Left lobe of liver (tissue), 2 donors: ENCODE data around the gene ABL2. TPM values are rescaled to one million over a fixed set of nuclear protein-coding genes. Genes with fewer than 3 reads are reported as not detected.
"Not testable (repeated sequence)": the region's sequence is repeated elsewhere in the genome, so short reads cannot be mapped to it uniquely, and the experiment has no call there.

Source experiments
- ATAC-seq: fragments of 200-7000 bp; cut with Tn5 transposase; one replicate; pipeline ENCODE4 v1.9.1; 2020; ENCODE audit warnings: mild to moderate bottlenecking, moderate library complexity
- DNase-seq: peaks from one replicate; pipeline ENCODE4 v3.0.0-alpha.2; 2020; ENCODE audit warnings: low spot score
- total RNA-seq: library from RNA; stranded (reverse); gene quantifications from one replicate; pipeline ENCODE4 v1.2.1, GENCODE V29; 2021
- donor health status: DM: no; HTN: no; CAD: no; lungs with moderate emphysema.
- donor health status: DM: no; HTN: yes; CAD: no.

ABL2 gene
- total RNA-seq, 1 donor from 2014 or later, result 4.5 TPM

- not testable (repeated sequence) for DNase-seq, ATAC-seq
Observed at GRCh38 chr1:179170468-179170770, 59.1 kb downstream of the ABL2 start.

DNA sequence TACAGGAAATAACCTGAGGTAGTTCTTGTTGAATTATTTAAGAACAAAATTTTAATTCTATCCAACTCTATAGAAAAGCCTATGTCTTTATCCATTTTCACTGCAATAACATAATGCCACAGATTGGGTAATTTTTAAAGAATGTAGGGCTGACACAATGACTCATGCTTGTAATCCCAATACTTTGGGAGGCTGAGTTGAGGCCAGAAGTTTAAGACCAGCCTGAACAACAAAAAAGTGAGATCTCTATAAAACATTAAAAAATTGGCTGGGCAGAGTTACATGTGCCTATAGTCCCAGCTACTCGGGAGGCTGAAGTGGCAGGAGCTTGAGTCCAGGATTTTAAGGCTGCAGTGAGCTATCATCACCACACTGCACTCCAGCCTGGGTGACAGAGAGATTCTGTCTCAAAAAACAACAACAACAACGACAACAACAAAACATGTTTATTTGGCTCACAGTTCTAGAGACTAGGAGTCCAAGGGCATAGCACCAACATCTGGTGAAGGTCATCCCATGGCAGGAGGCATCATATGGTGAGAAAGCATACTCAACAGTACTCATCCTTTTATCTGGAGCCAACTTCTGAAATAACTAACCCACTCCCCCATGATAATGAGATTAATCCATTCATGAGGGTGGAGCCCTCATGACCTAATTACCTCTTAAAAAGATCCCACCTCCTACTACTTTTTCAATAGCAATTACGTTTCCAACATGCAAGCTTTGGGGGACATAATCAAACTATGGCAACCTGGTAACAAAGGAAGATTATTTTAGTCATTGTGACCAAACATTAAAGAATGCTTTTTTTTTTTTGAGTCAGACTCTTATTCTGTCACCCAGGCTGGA lies 59.6 kb downstream of the ABL2 start:
- ATAC-seq, result no peak

DNA sequence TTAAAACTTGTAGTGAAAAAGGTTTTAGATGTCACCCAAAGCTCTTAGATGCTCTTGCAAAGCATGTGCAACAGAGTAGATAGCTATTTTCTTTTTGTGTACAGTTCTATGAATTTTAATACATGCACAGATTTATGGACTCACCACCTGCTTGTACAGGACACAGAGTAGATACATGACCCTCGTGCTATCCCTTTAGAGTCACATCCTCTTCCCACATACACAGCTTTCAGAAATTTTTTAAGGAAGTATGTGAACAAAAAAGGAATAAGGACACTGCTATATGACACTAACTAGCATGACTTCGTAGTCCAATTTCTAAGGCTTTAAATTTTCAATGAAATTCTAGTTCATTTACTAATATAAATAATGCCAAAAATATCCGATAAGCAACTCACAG lies 60.9 kb downstream of the ABL2 start:
- DNase-seq, result no peak
- no peak for ATAC-seq

More for the DNA sequence above, 59.6 kb downstream of the ABL2 start:
- DNase-seq, result no peak

GRCh38 chr1:179167955-179168354 lies 61.5 kb downstream of the ABL2 start:
- DNase-seq (no peak), ATAC-seq (no peak)

GRCh38 chr1:179167418-179167777 lies 62.1 kb downstream of the ABL2 start:
- no peak for ATAC-seq

DNA sequence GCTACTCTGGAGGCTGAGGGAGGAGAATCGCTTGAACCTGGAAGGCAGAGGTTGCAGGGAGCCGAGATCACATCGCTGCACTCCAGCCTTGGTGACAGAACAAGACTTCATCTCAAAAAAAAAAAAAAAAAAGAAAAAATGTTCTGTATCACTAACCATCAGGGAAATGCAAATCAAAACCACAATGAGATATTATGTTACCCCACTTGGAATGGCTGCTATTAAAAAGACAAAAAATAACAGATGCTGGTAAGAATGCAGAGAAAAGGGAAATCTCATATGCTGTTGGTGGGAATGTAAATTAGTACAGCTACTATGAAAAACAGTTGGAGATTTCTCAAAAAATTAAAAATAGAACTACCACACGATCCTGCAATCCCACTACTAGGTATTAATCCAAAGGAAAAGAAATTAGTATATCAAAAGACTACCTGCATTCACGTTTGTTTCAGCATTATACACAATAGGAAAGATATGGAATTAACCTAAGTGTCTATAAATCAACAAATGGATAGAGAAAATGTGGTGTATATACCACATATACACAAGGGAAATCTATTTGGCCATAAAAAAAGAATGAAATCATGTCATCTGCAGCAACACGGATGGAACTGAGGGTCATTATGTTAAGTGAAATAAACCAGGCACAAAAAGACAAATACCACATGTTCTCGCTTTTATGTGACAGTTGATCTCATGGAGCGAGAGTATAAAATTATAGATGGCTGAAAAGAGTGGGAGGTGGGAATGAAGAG lies 62.6 kb downstream of the ABL2 start:
- ATAC-seq, result no peak
- DNase-seq, result no peak

More at GRCh38 chr1:179167418-179167777, 62.1 kb downstream of the ABL2 start:
- no peak for DNase-seq

DNA sequence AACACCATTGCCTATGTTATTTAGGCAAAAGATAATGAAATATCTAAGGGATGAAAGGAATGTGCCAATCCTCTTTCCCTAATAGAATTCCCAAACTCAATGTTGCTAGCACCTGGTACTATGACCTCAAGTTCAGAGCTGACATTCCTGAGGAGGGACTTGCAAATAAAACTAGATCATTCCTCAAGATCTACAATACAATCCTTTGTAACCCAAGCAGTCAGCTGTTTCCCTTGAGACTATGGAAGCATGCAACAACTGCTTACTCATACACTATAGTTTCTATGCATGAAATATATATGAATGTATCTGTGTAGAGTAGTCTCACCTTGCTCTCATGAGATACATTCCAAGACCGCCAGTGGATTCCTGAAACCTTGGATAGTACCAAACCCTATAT lies 65.0 kb downstream of the ABL2 start:
- ATAC-seq (no peak), DNase-seq (no peak)

- no peak for DNase-seq
- ATAC-seq, result no peak
Observed at GRCh38 chr1:179156708-179157107, 72.8 kb downstream of the ABL2 start.

DNA sequence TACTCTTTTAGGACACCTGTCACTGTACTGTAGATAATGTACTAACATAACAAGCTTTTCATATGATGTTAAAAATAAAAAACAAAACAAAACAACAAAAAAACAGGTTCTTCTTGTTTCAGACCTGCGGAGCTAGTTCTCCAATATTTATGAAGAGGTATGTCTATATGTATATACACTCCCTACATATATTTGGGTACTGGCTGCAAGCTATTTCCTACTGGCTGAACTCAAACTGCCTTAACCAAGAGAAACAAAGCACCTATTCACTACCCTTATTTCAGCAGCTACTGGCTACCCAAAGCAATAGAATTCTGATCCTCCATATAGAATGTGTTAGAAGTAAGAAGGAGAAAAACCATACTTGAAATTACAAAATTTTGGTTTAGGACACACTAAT lies 73.5 kb downstream of the ABL2 start:
- no peak for DNase-seq
- ATAC-seq, result no peak

- DNase-seq, result no peak
- no peak for ATAC-seq
Observed at GRCh38 chr1:179155615-179156014, 73.9 kb downstream of the ABL2 start.

GRCh38 chr1:179154437-179154836 lies 75.0 kb downstream of the ABL2 start:
- ATAC-seq (no peak), DNase-seq (no peak)

GRCh38 chr1:179153217-179153616 lies 76.3 kb downstream of the ABL2 start:
- ATAC-seq (no peak), DNase-seq (no peak)

DNA sequence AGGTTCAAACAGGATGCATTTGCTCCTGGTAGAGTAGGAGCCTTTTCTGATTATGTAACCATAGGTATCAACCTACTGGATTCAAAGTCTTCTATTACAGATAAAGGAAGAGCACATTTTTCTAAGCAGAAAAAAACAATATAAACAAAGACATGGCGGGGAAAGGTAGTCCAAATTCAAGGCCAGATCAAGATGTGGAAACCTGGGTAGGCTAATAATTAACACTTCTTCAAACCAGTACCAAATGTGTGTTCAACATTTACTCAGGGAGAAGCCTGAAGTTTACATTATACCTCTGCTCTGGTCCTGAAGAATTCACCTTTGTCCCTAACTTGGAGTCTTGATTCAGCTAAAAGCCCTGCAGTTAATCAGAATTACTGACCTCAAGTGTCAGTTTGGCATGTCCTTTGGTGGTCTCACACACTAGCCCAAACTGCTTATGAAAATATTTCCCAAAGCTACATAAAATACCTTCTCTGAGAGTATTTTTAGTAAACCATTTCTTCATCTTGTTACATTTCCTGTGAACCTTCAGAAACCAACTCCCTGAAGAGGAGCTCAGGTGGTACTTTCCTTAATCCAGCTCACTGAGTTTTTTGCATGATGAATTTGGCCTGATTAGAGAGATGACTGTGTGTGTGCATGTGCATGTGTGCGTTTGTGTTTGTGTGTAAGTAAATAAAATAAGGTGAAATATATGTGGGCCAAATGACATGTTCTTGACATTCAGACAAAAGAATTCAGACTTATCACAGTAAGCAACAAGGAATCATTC lies 77.4 kb downstream of the ABL2 start:
- no peak for DNase-seq
- peak; percentile 95 for ATAC-seq

DNA sequence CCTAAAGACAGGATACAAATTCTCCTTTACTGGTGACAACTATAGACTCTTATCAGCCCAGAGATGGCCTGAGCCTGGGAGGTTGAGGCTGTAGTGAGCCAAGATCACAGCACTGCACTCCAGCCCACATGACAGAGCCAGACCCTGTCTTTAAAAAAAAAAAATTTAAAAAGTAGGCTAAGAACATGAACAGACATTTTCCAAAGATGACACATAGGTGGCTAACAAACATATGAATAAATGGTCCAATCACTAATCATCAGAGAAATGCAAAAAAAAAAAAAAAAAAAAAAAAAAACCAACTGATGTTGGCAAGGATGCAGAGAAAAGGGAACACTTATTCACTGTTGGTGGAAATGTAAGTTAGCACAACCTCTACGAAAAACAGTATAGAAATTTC lies 82.6 kb downstream of the ABL2 start:
- ATAC-seq (no peak), DNase-seq (no peak)

GRCh38 chr1:179146476-179146875 lies 83.0 kb downstream of the ABL2 start:
- DNase-seq (no peak), ATAC-seq (no peak)

DNA sequence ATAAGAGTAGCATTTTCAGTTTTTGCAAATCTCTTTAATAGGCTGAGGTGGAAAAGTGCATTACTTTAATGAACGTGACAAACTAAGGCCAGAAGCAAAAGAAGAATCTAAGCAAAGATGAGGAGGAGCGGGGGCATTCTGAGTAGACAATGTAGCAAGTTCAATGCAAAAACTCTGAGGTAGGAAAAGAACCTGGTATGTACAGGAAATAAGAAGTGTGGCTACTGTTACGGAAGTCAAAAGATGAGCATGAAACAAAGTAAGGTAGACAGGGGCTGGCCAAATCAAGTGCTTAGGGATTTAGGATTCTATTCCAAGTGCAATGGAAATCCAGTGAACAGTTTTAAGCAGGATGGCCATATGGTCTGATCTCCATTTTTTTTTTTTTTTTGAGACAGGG lies 84.0 kb downstream of the ABL2 start:
- ATAC-seq, result no peak
- DNase-seq, result no peak

GRCh38 chr1:179144626-179145025 lies 84.9 kb downstream of the ABL2 start:
- ATAC-seq (no peak), DNase-seq (no peak)

- DNase-seq (no peak), ATAC-seq (no peak)
Observed at GRCh38 chr1:179143322-179143721, 86.2 kb downstream of the ABL2 start.

- DNase-seq (no peak), ATAC-seq (peak; percentile 31)
Observed at GRCh38 chr1:179142889-179143299, 86.6 kb downstream of the ABL2 start.

DNA sequence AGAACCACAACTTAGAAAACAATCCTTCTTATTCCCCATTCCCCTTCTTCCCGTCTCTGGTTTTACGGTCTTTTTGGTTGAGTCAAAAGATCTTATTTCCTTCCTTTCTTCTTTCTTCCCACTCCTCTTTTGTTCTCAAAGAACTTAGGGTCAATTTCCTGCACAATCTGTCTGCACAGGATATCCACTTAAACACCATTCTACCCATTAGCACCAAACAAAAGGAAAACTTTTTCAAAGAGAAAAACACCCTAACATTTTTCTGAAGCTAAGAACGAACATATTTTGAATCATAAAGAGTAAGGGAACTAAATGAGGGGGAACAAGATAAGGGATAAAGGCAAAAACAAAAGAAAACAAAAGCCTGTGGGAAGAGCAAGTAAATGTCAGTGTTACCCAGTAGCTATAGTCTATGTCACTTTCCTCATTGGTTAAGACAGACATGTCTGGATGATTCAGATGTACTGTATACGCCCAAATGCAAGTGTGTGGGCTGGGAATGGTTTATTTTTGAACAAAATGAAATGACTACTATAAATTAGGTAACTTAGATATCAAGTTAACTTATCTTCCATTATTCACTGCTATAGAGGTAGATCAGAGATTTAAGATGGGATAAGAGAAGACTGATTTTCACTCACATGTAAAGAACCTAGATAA lies 87.8 kb downstream of the ABL2 start:
- ATAC-seq (no peak), DNase-seq (no peak)

GRCh38 chr1:179138755-179139154 lies 90.7 kb downstream of the ABL2 start:
- not testable (repeated sequence) for ATAC-seq, DNase-seq
